GM23338 (cell line): ENCODE results near the gene CSNK1G1.

Experiments used
- CTCF ChIP-seq, 2 experiments: fragments of 200-600 bp in 1 of 2; sonication (generic) in 1 of 2; conservative IDR thresholded peaks; 2 replicates each; pipeline versions ENCODE4 v1.5.1 to v1.6.1; 2016 to 2017; ENCODE audit warnings: antibody characterized with exemption in 2 of 2, low read depth in 2 of 2, mild to moderate bottlenecking in 2 of 2, moderate library complexity in 1 of 2
- EZH2 ChIP-seq: fragments of 200-600 bp; sonication (generic); IDR thresholded peaks from one replicate; pipeline ENCODE4 v1.8.0; 2017; ENCODE audit warnings: antibody characterized with exemption, mild to moderate bottlenecking, low read depth; ENCODE audit not compliant: unreplicated experiment
- EZH2phosphoT487 ChIP-seq: fragments of 200-600 bp; sonication (generic); IDR thresholded peaks from one replicate; pipeline ENCODE4 v1.8.1; 2018; ENCODE audit warnings: antibody characterized with exemption; ENCODE audit not compliant: unreplicated experiment
- POLR2AphosphoS5 ChIP-seq: IDR thresholded peaks from 2 replicates; pipeline ENCODE4 v1.6.1; 2016; ENCODE audit warnings: antibody characterized with exemption, low read depth

- TF ChIP-seq CTCF (conservative IDR thresholded peaks at IDR 0.05; ENCODE audit: low read depth in 2 of 2) (no peak), POLR2AphosphoS5 (no peak), EZH2phosphoT487 (no peak), EZH2 (no peak)
These were observed 191.5 kb downstream of the CSNK1G1 start for GRCh38 chr15:64164436-64164835.
